ENCODE data around the gene ADTRP.

The ADTRP gene, protein sequence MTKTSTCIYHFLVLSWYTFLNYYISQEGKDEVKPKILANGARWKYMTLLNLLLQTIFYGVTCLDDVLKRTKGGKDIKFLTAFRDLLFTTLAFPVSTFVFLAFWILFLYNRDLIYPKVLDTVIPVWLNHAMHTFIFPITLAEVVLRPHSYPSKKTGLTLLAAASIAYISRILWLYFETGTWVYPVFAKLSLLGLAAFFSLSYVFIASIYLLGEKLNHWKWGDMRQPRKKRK

DNA sequence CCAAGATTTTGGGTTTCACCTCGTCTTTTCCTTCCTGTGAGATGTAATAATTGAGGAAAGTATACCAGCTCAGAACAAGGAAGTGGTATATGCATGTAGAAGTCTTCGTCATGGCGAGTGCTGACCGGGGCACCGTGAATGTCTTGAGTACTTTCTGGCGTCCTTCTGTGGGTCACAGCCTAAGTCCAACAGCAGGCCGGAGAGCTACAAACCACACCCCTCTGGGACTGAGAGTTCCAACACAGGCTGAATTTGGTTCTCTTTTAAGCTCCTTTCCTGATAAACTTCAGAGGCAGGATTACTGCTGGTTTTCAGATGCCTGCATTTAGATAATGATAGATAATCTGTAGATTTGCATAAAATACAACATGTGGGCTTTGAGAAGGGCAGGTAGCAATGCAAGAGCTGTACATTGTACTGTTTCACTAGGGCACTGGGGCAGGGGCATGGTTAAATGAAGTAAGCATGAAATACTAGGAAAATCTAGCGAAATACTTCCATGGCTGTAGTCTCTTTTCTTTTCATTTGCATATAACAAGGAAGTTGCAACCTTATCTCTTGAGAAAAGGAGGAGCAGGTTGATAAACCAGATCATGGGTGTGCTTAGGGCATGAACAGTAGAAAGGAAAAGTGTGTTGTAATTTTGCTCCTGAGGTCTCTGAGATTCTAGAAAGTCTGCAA, at the start of gene ADTRP:
ADTRP (minus strand) TSS at position 156 of the 681 bp plus-strand sequence; CDS start at position 112, 44 bp downstream.
- DNase-seq: peak; percentile 61

- DNase-seq: no peak
These were observed 48.2 kb upstream of the ADTRP start for GRCh38 chr6:11826779-11827178.

- no peak for DNase-seq
These were observed 46.4 kb upstream of the ADTRP start for GRCh38 chr6:11824986-11825385.

- peak; percentile 23 for DNase-seq
These were observed 43.7 kb upstream of the ADTRP start for GRCh38 chr6:11822346-11822745.

- no peak for DNase-seq
These were observed 43.2 kb upstream of the ADTRP start for GRCh38 chr6:11821781-11822180.

DNA sequence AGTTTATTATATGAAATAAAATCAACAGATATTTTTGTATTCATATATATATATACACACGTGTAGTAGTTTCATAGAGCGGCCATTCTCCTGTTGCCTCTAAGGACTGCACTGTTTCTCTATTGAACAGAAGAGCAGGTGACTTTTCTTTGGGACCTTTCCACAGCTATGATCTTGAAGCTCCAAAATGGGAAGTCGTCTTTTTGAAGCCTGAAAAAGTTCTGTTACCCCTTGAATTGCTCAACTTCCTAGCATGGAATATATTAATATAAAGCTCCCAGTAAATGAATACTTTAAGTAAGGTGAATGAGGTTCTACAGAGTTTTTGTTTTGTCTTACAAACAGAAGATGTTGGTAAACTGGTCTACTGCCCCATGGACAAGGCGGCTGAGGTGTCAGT, 42.2 kb upstream of the ADTRP start:
- no peak for DNase-seq

DNA sequence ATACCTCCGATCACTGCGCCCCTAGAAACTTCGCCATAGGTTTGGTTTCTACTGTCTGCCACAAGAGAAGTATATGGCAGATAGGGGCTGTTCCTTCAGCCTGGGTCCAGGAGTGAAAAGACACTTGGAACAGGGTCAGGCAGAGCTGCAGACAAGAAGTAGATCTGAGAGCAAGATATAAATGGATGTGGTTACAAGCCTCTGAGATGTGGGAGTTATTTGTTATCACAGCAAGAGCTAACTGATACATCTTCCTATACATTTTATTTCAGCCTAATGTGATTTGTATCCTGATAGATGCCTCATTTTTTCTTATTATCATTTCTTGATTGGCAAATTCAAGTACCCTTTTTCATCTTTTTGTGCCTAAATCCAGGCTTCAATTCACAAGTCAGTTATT, 40.9 kb upstream of the ADTRP start:
- DNase-seq: no peak

- no peak for DNase-seq
These were observed 36.6 kb upstream of the ADTRP start for GRCh38 chr6:11815231-11815630.

GRCh38 chr6:11814819-11815218, 36.2 kb upstream of the ADTRP start:
- no peak for DNase-seq

DNA sequence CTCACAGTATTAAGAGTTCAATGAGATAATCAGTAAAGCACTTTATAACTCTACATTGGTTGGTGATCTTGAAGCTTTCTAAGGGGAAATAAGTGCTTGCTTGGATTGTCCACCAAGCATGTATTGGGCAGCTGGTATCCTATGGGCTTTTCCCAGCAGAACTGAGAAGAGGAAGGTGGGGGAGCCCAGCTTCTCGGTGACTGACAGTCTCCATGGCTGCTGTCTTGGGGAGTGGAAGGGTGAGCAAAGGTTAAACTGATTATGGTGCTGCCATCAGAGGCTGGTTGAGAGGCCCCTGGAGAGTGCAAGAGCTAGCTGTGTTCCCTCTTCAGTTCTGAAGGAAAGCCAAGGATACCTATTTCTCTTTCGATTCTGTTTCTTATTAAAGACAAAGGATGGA, 35.5 kb upstream of the ADTRP start:
- no peak for DNase-seq

DNA sequence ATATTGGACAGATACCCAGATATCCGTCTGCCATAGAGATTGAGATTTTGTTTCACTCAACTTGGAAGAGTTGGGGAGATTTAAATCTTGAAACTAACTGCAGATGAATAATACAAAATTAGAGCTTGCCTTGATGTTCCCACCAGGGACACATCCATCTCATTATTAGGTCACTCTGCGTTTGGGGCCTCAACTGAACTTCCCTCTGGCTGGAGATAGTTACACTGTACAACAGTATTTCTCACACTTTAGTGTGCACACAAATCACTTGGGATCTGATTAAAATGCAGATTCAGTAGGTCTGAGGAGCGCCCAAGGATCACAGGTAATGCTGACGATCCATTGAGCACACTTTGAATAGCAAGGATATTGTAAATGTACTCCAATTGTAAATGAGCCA, 35.0 kb upstream of the ADTRP start:
- DNase-seq: no peak

- no peak for DNase-seq
These were observed 34.3 kb upstream of the ADTRP start for GRCh38 chr6:11812951-11813350.

GRCh38 chr6:11812439-11812838, 33.8 kb upstream of the ADTRP start:
- DNase-seq: no peak

DNA sequence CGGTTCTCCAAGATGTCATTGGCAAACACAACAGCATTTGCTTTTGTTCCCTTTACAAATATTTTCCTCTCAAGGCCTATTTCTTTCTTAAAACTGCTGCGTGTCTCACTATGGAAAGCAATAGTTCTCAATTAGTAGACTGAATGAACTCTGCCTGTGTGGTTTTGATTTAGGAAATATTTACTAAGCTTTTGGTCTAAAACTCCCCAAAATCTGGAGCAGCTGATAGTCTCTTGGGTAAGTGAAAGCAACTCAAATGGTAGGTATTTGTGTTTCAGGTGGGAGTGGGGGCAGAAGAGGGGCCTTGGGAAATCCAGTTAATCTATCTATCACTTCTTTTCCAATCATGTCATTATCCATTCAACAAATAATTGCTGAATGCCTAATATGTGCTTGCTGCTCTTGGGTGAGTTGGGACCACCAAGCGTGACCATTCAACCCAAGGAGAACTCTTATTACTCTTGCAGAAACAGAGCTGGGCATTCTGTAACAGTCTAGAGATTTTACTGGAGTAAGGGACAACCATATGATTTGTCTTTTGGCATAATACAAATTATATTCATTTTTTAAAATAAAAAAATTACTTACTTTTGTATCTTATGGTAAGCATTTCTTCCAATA, 33.2 kb upstream of the ADTRP start:
- no peak for DNase-seq

DNA sequence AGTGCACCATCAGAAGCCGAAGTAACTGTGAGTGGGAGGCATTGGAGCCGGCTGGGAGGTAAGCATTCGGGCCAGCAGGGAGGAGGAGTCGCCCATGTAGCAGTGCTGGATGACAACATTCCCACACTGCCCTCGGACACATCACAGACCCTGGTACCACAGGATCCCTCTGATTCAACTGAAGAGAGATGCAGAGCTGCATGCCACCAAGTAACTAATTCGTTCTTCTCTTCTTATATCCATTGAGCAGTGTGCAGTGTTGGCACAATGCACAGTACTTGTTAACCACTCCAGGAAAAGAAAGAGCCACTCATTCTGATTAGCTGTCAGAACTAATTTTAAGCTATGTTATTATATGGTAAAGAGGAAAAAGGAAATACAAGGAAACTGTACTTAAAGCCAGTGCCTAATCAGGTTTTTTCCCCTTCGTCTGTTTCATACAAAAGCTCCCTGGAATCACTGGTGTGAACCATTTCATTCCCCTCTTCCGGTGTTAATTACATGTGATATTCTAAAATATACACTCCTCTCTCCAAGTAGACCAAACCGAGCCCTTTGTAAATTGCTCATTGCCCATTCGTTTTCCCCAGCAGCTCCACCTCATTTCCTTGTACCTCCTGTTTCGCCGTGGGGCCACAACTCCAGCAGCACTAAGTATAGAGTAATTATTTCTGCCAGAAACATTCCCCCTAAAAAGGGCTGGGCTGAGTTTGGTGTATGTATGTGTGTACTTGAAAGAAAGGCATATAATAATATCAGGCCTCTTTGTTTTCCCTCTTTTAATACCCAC, 32.4 kb upstream of the ADTRP start:
- DNase-seq: no peak

DNA sequence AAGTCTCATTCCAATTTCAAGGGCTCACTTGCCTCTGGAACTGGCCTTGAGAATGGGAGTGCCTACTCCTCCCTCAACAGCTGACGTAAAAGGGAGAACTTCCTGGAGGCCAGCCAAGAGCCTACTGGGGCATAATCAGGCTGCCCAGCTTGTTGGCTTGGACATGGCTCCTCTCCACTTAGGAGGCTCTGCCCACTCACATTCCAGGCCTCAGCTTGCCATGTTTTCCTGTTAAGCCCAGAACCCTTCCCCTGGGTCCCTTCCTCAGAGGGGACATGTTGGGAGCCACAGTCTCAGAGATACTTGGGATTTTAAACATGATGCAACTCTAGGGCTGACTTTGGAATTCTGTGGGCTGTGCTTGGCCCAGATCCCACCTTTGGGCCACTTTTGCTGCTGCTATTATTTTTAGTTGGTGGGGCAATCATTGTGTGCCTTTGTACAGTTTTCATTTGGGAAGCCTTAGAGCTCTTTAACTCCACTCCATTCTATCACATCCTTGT, 31.5 kb upstream of the ADTRP start:
- DNase-seq: peak; percentile 10

- DNase-seq: no peak
These were observed 29.5 kb upstream of the ADTRP start for GRCh38 chr6:11808054-11808453.

DNA sequence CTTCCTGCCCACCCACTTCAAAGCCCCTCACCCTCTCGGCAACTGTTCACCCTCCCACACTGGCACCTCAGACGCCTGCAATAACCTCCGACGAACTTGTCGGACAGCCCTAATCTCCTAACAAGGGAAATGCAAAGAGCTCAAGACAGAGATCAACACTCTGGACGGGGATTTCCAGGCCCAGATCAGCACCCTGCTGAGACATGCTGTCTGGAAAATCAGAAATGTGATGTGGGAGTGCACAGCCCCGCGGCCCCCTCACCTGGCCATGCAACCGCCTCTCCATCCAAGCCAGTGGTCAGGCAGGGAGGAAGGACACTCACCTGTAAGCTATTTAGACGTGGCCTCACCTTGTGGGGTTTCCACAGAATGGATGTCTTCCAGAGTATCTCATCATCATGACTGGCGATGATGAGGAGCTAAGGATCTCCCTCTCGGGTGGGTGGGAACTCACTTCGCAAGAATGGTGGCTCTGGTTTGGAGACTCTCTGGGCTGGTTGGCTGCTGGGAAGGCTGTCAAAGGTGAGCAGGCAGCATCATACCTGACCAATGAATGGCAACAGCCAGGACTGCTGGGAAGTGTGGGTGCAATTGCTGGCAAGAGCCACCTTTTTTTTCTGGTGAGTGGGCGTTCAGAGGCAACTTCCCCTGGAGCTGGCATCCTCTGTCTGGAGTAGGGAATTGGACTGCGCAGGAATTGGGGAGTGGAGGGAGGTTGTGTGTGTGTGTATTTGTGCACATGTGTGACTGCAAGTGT, 28.1 kb upstream of the ADTRP start:
- no peak for DNase-seq

DNA sequence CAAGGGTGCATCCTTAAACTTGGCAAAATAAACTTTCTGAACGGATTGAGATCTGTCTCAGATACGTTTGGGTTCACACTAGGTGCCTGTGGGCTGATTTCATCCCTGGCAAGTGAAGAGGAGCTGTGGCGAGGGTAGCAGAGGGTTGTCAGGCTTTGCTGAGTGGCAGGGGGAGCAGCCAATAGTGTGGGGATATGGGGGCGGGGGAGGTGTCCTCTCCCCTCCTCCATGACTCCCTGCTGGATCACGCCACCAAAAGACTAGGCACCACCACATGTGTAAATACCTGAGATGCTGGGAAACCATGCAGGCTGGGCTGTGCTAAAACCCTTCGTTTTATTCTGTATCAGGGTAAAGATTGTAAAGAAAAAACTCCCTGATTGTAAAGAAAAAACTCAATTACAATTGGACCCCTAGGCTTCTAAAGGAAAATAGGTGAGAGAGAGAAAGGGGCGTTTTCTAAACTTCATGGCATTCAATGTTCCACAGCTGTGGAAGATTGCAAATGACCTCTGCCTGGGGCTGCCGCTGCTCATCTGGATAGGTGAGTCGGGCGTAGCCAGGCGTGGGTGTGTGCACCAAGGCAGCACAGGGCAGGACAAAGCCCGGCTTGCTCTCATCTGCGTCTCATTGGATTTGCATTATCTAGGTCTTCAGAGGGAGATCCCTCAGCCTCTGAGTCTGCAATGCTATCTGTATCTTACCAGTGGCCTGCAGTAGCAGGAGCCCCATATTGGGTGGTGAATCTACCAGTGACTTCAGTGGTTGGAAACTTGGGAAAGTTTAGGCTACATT, 26.9 kb upstream of the ADTRP start:
- DNase-seq: no peak

GRCh38 chr6:11804701-11805100, 26.1 kb upstream of the ADTRP start:
- DNase-seq: no peak

DNA sequence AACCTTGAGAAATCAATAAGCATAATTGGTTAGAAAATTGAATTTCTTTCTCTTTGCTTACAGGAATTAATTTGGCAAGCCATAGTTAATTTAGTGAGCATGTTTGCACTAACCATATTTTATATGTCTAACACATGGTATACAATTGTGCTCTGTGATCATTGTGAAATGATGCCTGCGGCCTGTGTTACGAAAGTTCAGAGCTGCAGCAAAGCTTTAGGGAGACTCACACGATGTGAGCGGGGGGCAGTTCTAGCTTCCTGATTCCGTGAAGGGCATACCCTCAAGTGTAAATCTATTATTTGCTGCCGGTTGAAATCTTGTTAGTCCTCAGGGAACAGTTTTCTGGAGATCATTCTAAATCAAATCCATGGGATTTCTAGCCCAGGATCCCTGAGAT, 25.5 kb upstream of the ADTRP start:
- no peak for DNase-seq

DNA sequence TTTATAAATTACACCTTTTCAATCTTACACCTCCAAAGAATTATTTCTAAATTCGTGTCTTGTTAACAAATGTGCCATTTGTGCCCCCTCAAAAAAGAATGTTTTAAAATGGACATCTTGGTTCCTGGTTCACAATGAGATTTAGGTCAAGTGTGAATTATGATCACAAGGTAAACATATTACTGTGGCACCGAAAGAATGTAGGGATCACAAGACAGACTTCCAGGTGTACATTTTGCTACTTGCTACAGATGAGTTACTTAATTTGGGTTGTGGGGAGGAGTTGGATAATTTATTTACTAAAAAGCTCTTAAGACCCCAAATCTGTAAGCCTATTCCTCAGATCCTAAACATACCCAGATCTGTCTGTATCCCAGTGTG, 25.0 kb upstream of the ADTRP start:
- DNase-seq: no peak
